ENCODE results near the gene ARFGEF2.

ARFGEF2 gene

DNA sequence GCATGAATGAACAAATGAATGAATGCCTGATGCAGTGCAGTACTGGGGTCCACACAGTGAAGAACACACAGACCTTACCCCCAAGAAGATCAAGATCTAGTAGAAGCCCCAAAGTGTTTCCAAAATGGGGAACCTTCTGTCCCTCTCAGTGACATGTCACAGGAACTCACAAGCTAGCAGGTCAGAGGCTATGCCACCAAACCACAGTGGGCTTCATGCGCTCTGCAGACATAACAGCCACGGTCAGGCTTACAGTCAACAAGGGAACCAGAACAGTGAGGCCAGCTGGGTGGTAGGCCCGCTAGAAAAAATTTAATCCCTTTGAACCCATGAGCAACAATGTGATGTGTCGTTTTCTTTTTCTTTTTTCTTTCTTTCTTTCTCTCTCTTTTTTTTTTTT lies 20.2 kb upstream of the ARFGEF2 start:
- no peak for DNase-seq

DNA sequence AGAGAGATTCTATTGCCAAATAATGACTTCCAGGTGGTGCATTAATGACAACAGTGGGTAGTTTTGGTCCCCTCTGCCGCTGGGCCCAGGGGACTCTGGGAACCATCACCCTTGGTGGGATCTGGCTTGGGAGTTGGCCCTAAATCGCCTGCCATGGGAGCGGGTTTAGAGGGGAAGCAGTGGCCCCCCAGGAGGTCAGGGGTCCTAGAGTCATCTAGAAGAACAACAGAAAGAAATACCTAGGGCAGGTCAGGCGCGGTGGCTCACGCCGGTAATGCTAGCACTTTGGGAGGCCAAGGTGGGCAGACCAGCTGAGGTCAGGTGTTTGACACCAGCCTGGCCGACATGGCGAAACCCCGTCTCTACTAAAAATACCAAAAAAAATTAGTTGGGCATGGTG lies 17.8 kb upstream of the ARFGEF2 start:
- DNase-seq = no peak

DNA sequence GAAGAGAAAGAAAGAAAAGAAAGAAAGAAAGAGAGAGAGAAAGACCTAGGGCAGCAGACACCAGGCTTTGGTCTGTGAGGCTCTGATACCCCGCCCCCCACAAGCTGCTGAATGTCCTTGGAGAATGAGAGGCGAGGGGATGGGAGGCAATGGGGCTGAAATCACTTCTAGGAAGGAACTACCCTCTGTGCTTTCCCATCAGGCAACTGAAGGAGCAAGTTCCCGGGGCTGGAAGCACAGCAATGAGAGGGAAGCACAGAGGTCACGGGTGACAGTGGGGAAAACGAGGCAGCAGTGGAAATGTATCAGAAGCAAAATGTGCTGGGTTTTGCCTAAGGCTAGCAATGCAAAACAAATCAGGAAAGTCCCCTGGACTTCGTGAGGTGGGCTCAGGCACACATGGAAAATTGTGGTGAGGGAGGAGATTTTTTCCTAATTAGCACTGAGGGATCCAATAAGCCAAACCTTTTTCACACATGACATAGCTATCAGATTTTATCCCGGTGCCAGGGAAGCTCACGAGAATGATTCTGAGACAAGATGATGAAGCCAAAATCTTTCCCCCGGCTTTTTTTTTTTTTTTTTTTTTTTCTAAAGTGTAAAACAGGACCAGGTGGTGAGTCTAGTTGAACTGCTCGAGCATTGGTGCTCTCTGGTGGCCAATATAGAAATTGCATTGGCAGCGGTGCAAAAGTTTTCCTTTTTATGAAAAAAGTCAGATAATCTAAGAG lies 16.8 kb upstream of the ARFGEF2 start:
- peak; percentile 62 to 66 for DNase-seq

DNA sequence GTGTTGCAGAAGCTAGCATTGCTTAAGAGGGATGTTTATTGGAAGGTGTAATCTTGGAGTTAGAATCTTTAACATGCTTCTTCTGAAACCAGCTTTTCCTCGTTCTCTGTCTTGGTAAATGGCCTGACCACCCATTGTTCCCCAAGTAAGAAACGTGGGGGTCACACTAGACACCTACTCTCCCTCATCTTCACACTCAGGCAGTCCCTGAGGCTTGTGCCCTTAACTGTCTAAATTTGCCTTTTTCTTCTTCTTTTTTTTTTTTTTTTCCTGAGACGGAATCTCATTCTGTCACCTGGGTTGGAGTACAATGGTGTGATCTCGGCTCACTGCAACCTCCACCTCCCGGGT lies 16.2 kb upstream of the ARFGEF2 start:
- no peak for DNase-seq

DNA sequence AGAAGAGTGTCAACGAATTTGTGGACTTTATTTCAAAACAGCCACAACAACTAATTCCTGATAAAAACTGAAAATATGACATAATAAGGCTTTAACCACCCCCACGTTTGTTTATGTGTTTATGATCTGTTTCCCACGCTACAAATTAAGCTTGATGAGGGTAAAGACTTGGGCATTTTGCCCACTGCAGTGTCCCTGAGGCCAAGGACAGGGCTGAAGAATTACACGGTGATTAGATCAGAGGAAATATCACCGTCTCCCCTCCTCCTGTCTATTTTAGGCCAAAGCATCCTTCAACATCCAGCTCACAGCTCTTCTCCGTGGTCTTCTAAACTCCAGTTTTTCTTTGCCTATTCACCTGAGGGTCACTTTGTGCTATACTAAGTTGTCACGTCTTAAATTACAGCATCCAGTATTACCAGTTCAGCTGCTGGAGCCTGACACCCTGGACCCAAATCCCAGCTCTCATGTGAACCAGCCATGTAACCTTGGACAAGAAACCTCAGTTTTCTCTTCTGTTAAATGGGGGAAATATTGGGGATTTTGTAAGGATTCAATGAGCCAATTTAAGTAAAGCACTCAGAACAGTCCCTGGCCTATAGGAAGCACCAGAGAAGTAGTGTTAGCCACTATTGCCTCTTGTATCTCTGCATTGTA lies 15.2 kb upstream of the ARFGEF2 start:
- DNase-seq = no peak

DNA sequence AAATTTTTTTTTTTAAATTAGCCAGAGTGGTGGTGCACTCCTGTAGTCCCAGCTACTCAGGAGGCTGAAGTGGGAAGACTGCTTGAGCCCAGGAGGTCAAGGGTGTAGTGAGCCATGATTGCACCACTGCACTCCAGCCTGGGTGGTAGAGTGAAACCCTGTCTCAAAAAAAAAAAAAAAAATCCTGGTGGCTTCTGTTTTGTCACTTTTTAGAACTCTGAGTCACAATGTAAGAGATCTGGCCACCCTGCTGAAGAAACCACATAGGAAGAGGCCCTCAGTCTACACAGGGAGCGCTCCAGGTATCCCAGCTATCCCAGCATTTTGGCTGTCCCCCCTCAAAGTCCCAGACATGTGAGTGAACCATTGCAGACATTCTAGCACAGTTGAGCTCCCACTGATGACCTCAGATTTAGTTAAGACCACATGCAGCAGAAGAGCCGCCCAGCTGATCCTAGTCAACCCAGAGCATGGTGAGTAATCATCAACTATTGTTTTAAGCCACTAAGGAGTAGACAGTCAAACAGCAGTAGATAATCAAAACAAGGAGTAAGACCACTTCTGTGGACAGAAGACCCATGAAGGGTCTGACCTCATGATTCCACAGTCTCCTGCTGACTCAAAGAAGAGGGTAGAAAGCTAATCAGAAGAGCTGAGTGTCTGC lies 12.7 kb upstream of the ARFGEF2 start:
- DNase-seq = no peak

DNA sequence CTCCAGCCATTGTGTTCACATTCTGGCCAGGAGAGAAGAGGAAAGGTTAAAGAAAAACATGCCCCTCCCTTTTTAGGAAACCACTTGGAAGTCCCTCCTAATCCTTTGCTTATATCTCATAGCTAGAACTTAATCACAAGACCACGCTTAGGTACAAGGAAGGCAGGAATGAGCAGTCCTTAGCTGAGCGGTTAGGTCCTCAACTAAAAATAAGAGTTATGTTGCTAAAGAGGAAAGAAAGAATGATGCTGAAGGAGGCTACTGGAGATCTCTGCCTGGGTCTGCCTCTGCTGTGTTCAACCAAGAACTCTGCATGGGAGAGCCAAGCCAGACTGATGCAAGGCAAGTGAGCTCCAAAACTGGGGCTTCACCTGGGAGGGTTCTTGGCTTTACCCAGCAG lies 11.6 kb upstream of the ARFGEF2 start:
- DNase-seq = no peak

DNA sequence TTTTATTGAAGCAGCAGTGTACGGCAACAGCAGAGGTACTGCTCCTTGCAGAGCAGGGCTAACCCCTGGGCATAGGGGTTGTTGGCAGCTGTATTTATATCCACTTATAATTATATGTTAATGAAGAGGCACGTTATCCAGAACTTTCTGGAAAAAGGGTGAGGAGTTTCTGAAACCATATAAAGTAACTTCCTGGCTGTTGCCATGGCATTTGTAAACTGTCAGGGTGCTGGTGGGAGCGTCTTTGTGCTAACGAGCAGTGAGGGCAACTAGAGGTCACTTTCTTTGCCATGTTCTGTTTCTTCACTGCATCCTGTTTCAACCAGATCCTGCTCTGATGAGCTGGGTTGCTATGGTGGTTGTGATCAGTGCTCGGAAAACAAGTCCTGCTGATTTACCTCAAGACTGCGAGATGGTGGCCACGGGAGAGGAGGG lies 11.1 kb upstream of the ARFGEF2 start:
- no peak for DNase-seq

DNA sequence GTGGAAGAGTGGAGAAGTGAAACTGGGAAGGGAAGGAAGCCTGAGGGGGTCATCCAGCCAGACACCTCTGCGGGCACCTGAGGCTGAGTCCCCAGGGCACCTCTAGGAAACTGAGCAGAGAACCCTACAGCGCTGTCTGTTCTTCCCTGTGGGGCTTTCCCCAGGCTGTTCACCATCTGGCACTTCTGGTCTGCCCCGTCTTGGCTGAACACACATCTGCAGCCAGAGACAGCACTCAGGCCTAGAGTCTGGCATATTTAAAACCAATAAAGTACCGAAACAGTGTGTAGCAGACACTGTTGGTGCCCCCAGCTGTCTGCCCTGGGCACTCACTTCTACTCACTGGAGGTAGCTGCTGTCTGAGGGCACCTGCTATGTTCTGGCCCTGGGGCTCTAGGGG lies 9.4 kb upstream of the ARFGEF2 start:
- DNase-seq = no peak

DNA sequence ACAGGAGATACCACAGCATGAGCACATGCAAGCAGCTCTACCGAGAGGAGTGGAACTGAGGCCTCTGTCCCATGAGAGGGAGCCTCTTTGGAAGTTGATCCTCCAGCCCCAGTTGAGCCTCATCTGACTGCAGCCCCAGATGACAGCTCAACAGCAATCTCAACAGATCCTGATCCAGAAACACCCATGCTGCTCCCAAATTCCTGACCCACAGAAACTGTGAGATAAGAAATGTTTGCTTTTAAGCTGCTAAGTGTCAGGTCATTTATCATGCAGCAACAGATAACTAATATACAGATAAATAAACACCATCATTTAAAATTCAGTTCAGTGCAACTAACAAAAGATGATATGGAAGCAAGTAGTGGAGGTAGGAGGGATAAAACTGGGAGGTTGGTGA lies 4.8 kb upstream of the ARFGEF2 start:
- no peak for DNase-seq

DNA sequence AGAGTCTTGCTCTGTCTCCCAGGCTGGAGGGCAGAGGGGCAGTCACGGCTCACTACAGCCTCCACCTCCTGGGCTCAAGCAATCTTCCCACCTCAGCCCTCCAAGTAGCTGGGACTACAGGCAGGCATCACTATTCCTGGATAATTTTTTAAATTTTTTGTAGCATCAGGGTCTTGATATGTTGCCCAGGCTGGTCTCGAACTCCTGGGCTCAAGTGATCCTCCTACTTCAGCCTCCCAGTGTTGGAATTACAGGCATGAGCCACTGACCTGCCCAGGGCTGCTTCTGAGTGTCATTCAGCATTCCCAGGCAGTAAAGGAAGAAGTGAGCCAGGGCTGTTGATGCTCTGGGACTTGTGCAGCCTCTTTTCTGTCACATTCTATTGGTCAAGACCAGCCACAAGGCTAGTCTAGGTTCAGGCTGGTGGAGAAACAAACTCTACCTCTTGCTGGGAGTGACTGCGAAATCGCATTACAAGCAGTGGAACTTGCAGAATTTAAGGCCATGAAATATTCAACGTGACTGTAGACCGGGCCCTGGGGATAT lies 2.1 kb upstream of the ARFGEF2 start:
- no peak for DNase-seq

DNA sequence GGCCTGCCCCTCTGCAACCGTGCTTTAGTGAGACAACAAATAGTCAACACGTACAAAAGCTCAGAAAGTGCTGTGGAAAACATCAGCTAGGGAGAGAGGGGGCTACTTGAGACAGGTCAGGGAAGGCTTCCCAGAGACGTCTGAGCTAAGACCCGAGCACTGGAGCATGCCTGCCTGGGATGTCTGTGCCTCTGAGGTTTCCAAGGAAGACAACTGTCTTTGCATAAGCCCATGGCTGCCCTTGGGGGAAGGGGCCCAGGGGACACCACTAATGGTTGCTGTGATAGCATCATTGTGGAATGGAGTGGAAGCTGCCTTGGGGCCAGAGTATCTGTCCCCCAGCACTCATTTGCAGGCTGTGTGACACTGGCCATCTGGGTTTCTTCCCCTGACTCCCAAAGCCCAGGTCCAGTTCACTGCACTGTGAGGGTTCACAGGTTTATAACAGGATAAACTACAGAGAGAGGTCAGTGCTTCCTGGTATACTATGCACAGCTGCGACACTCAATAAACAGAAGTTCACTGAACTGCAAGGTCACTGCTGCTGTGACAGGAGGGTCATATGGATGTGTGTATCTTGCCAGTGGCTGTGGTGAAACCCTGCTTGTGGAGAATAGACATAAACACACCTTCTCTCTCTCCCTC lies 1.5 kb upstream of the ARFGEF2 start:
- DNase-seq = no peak

DNA sequence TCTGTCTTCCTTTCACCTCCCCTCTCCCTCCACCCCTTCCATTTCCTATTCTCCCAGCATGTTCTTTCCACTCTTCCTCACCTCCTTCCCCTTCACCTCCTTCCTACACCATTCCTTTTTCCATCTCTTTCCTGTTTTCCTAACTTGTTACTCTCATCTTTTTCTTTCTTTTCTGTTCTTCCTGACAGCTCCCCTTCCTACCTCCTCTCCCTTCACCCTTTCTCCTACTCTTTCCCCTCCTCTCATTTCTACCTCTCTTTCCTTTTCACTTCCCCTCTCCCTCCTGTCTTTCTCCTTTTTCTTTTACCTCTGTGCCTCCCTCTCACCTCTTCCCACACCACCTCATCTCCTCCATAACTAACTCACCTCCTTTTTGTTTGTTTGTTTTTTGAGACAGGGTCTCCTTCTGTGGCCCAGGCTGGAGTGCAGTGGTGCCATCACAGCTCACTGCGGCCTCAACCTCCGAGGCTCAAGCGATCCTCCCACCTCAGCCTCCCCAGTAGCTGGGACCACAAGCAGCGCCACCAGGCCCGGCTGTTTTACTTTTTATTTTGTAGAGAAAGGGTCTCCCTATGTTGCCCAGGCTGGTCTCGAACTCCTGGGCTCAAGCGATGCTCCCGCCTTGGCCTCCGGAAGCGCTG lies 864 bp upstream of the ARFGEF2 start:
- DNase-seq = no peak

DNA sequence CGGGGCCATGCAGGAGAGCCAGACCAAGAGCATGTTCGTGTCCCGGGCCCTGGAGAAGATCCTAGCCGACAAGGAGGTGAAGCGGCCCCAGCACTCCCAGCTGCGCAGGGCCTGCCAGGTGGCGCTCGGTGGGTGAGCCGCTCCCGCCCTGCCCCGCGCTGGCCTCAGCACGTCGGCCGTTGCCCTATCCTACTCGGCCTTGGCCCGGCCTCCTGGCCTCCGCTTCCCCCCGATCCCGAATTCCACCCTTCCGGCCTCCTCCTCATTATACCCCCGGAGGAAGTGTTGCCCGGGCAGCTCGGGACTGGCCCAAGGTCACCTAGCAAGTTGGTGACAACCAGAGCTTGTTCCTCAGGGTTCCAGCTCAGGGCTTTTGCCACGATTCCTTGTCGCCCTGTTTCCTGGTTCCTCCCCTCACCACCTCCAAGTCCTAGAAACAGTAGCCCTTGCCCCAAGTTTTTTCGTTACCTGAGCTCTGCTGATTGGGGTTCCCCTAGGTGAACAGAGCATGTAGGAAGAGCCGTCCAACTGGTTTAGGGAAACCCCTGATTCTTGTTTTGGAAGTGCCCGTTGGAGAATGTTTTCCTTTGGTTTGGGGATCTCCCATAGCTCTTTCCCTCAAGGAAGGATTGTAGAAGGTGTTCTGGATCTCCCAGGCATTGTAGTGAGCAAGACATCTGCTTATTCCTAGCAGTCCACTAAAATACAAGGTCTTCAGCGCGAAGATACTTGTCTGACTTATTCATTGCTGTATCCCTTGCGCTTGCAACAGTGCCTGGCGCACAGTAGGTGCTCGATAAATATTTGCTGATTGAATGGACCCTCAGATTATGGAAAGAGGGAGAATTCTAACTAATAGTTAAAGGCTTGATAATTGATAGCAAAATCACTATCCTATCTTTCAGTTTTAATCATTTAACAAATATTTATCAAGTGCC lies 641 bp downstream of the ARFGEF2 start:
- DNase-seq = no peak

DNA sequence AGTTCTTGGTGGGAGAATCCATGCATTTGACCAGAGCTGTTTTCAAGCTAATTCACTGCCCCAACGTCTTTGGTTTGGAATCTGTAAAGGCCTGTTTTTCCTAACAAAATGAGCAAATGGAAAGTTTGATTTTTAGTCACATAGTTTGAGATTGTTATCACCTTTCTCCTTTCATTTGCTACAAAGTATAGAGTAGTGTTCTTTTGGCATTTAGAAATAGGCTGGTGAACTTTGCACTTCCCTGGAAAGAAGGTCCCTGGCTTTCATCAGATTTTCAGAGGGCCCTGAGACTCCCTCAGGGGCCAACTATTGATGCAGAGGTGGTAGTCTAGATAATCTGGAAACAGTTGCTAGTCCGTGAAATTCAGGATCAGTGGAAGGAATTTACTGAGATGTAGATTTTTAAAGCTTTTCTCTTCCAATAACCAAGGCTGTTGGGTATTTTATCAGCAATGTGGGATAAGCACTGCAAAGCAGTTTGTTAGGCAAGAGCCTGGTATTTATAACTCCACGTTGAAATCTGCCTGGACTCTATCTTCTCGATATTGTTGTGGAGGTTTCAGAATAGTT lies 1.7 kb downstream of the ARFGEF2 start:
- DNase-seq = no peak

DNA sequence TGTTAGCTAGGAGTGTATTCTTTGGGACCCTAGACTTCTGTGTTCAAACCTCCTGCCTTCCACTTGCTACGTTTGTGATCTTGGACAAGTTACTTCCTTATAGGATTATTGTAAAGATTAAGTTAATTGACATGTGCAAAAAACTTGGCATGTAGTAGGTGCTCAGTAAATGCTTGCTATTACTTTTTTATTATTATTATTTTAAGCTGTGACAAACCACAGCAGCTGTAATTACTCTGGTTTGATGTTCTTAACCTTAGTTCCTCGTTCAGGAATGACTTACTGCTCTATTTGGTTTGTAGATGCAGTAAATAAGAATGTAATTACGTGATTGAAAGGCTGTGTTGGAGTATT lies 3.2 kb downstream of the ARFGEF2 start:
- no peak for DNase-seq

DNA sequence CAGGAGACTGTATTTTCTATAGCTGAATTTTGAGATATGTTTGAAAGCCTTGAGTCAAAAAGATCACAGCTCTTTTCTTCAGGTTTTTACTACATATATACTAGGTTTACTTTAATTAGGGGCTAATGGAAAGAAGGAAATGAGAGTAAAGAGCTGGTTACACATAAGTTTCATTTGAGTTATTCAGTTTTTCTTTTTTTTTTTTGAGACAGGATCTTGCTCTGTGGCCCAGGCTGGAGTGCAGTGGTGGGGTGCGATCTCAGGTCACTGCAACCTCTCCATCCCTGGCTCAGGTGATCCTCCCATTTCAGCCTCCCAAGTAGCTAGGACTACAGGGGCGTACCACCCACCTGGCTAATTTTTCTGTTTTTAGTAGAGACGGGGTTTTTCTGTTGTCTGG lies 4.8 kb downstream of the ARFGEF2 start:
- no peak for DNase-seq

DNA sequence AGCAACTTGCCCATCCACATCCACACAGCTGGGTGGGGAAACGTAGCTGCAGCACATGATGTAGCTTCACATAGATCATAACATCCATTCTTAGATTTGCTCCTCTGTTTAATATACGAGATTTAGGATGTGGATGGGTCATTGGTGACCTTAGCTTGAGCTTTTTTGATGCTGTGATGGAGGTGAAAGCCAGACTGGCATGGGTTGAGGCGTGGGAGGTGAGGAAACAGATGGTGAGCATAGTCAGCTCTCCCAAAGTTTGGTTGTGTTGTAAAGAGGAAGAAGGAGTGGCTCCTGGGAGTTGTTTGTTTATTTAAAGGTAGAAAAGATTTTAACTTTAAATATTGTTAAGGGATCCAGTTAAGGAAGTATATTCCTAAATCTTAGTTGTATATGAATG lies 5.3 kb downstream of the ARFGEF2 start:
- DNase-seq = no peak

DNA sequence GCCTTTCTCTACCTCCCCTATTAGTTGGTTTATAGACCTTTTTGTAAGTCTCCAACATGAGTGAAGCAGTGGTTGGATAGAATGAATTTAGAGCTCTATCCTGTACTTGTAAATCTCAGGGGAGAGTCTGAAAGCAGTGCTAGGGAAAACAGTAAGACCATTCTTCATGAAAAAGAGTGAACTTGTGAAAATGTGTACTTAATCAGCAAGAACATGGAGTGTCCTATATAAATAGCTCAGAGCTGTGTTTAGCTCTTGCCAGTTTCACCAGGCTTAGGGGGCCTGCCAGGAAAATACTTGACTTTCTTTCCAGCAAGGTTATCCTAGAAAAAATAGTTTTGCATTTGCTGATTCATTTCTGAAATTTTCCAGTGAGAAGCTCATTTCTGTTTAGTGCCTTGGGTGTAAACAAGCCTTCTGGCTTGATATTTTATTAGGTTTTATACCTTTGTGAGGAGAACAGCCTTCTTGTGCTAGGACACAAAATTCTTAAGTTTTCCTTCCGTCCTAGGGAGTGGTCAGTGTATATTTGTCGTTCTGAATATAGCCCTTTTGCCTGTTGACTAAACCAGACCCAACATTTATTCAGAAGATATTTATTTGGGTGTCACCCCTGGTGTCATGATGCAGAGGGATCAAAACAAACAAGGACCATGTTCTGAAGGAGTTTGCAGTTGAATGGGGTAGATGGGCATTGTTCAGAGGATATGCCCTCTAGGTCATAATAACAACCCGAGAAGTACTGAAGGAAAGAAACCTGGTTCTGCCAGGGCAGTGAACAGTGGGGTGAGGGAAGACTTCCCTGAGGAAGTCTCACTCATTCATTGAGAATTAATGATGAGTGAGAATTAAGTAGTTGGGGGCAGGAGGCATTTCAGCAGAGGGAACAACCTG lies 7.6 kb downstream of the ARFGEF2 start:
- no peak for DNase-seq

DNA sequence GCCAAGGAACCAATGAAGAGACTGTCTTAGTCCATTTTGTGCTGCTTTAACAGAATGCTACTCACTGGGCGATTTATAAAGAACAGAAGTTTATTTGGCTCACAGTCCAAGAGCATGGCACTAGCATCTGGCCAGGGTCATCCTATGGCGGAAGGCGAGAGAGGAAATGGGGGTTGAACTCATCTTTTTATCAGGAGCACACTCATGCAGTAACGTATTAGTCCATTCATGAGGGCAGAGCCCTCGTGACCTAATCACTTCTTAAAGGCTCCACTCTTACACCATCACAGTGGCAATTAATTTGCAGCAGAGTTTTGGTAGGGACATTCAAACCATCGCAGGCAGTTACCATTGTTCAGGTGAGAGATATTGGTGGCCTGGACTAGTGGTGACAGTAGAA lies 8.5 kb downstream of the ARFGEF2 start:
- no peak for DNase-seq

DNA sequence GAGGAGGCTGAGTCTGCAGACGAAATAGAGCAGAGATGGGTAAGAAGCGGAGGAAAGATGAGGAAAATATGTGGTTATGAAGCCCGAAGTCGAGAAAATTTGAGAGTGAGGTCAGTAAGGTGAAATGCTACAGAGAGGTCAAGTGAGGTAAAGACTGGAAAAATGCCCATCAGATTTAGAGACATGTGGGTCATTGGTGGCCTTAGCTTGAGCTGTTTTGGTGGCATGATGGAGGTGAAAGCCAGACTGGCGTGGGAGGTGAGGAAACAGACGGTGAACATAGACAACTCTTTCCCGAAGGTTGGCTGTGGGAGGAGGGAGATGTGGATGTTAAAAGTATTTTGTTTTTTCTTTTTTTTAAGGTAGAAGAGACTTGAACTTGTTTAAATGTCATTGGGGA lies 9.4 kb downstream of the ARFGEF2 start:
- DNase-seq = no peak
